Measurements from ENCODE around the gene VWA2.
A peak's percentile ranks its signal among the peaks of the same experiment; 100 is the strongest.

The VWA2 gene, protein sequence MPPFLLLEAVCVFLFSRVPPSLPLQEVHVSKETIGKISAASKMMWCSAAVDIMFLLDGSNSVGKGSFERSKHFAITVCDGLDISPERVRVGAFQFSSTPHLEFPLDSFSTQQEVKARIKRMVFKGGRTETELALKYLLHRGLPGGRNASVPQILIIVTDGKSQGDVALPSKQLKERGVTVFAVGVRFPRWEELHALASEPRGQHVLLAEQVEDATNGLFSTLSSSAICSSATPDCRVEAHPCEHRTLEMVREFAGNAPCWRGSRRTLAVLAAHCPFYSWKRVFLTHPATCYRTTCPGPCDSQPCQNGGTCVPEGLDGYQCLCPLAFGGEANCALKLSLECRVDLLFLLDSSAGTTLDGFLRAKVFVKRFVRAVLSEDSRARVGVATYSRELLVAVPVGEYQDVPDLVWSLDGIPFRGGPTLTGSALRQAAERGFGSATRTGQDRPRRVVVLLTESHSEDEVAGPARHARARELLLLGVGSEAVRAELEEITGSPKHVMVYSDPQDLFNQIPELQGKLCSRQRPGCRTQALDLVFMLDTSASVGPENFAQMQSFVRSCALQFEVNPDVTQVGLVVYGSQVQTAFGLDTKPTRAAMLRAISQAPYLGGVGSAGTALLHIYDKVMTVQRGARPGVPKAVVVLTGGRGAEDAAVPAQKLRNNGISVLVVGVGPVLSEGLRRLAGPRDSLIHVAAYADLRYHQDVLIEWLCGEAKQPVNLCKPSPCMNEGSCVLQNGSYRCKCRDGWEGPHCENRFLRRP

DNA sequence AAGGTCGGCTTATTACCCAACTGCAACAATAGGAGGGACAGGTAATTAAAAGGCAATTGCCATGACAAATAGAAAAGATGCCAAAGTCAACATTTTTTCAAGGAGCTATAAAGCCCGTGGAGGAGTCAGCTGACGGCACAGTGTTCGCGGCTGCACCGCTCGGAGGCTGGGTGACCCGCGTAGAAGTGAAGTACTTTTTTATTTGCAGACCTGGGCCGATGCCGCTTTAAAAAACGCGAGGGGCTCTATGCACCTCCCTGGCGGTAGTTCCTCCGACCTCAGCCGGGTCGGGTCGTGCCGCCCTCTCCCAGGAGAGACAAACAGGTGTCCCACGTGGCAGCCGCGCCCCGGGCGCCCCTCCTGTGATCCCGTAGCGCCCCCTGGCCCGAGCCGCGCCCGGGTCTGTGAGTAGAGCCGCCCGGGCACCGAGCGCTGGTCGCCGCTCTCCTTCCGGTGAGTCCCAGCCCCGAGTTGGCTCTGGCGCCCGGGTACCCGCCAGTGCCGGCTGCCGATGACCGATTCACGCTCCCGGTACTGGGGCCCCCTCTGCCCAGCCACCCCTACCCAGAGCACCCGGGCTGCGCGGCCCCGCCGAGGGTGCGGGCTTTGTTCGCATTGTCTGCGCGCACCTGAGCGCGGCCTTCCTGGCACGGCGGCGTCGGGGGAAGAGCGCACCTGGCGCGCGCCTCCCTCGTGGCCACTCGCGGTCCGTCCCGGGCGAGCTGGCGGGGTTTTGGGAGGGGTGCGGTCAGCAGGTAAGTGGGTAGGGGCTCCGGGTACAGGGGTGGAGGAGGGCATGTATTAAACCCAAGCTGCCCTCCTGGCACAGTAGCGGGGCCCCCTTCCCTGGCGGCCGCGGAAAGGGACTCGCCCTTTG, at the start of gene VWA2:
Gene VWA2 (plus strand): TSS at position 138 of the 877 bp plus-strand sequence. CDS start 9,460 bp downstream, outside the sequence.
- DNase-seq, result peak; percentile 6

DNA sequence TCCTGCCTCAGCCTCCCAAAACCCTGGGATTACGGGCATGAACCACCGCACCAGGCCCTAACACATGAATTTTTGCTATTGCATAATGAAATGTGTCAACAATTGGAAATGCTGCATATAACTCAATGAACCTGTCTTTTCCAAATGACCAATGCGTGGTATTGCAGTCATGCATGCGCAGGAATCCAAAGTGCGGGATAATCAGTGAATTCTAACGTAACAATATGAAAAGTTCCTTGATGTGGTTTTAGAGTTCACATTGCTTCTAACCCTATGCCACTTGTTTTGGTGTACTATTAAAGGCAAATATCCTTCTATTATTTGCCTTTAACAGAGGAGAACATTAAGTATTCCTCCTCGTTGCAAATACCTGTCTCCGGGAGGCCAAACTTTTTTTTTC, 49.4 kb upstream of the VWA2 start:
- no peak for DNase-seq

DNA sequence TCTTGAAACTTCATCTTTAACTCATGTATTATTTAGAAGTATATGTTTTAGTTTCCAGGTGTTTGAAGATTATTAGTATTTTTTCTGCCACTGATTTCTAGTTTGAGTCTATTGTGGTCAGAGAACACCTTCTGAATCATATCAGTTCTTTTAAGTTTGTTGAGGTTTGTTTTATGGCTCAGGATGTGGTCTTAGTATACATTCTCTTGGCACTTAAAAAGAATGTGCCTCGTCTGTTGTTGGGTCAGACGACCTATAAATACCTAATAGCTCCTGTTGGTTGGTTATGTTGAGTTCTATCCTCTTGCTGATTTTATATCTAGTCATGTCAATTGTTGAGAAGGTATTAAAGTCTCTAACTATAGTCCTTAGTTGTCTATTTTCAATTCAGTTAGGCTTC, 44.0 kb upstream of the VWA2 start:
- no peak for DNase-seq

DNA sequence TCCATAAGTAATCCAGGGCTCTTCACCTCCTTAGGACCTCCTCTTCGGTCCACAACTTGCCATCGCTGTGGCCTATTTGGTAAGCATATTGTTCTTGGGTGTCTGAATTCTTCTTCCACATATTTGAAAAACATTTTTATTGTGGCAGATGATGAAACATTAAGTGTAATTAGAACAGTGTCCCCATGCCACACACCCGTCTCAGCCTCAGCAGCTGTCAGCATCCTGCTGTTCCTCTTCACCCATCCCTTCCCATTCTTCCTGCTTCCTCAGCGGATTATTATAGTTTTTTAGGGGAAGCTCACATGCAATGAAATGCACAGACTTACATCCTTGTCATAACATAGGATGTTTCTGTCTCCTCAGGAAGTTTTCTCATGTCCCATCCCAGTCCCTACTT, 39.8 kb upstream of the VWA2 start:
- no peak for DNase-seq

- DNase-seq, result no peak
These were observed 36.2 kb upstream of the VWA2 start for GRCh38 chr10:114202812-114203211.

- DNase-seq, result no peak
These were observed 32.2 kb upstream of the VWA2 start for GRCh38 chr10:114206902-114207301.

DNA sequence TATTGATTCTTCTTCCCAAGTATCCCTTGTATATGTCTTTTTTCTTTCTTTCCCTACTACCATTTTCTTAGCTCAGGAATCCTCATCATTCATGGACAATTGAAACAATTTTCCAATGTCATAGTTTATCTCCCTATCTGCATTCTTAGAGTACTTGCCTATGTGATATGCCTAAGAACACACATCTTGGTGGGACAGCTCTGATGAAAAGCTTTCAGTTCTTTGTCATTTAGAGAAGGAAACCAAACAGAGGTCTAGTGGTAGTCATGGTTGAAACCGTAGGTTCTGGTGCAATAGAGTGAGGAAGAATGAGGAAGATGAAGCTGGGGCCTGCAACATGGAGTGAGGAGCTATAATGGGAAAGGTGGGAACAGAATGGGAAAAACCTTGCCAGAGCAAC, 31.7 kb upstream of the VWA2 start:
- DNase-seq, result no peak

DNA sequence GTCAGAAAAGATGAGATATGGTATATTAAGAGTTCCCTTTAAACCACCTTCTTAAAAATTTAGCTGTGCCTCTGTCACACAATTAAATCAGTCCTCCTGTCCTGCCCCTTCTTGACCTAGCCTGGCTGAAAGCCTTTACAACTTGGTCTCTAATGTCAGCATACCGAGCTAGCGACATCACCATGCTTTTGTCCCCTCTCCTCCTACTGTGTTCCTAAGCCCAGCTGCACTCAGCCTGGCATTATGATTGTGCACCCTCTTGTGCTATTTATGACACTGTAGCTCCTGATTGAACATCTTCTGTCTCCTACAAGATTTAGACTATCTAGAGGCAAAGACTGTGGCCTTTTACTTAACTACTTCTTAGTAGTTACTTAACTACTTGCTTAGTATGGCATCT, 30.7 kb upstream of the VWA2 start:
- DNase-seq, result no peak

DNA sequence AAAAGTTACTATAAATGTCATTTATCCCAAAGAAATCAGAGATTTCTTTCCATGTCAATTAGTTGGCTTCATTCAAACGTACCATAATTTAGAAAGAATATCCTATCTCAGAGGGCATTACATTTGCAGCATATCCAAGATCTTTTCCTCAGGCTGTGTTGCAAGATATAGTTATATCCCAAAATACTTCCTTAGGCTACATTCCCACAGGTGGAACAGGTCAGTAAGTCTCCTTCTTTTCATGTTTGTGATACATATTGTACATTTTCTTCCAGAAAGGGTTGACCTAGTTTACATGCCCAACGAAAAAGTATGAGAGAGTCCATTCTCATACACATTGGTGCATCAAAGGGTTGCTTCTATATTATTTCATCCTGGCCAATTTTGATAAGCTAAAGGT, 26.9 kb upstream of the VWA2 start:
- no peak for DNase-seq

DNA sequence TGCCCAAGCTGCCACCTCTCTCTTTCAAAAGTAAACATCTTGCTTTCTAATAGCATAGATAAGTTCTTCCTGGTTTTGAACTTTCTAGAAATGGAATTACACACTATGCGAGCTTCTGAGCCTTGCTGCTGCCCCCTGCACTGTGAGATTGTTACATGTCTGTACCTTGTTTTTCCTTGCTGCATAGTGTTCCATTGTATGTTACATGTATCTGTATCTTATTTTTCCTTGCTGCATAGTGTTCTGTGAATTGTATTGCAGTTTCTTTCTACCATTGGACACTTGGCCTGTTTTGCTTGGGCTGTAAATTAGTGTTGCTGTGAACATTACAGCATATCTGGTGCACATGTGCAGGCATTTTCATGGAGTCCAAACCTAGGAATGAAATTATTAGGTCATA, 24.0 kb upstream of the VWA2 start:
- DNase-seq, result no peak

GRCh38 chr10:114220281-114220680, 18.8 kb upstream of the VWA2 start:
- DNase-seq, result no peak

DNA sequence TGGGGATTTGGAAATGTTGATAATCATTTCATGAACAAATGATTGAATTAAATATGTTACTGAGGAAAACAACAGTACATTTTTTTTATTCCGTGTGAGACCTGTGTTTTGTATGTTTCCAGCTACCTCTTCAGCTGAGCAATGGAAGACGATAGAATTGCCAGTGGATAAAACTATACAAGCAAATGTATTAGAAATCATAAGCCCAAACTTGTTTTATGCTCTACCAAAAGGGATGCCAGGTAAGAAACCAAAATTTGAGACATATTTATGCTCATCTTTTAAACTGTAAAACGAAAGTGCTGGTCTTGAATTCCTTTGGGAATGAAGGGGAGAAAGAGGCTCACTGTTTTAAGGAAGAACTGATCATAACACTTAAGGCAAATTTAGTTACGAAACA, 17.8 kb upstream of the VWA2 start:
- DNase-seq, result no peak

GRCh38 chr10:114223066-114223465, 16.0 kb upstream of the VWA2 start:
- DNase-seq, result no peak

- no peak for DNase-seq
These were observed 10.9 kb upstream of the VWA2 start for GRCh38 chr10:114228156-114228555.

GRCh38 chr10:114232561-114233176, 6.4 kb upstream of the VWA2 start:
- no peak for DNase-seq

GRCh38 chr10:114233482-114233881, 5.6 kb upstream of the VWA2 start:
- DNase-seq, result no peak

- no peak for DNase-seq
These were observed 4.9 kb upstream of the VWA2 start for GRCh38 chr10:114234132-114234531.

- DNase-seq, result no peak
These were observed 916 bp downstream of the VWA2 start for GRCh38 chr10:114239994-114240345.

- no peak for DNase-seq
These were observed 3.2 kb downstream of the VWA2 start for GRCh38 chr10:114242235-114242634.

DNA sequence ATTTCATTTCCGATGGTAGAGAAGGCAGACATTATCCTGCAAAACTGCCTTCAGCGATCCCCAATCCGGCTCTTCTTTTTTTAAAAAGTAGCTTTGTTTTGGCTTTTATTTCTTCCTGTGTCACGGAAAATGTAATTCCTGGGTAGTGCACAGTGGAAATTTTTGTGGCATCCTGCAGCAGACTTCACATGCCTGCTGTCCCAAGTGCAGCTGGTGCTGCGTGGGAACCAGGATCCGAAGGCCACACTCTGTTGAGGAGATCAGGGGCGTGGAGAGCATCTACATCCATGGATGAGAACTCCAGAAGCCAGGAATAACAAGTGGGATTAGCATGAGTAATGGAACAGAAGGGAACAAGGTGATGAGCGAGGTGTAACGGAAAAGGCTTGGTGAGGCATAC, 4.6 kb downstream of the VWA2 start:
- DNase-seq, result no peak

DNA sequence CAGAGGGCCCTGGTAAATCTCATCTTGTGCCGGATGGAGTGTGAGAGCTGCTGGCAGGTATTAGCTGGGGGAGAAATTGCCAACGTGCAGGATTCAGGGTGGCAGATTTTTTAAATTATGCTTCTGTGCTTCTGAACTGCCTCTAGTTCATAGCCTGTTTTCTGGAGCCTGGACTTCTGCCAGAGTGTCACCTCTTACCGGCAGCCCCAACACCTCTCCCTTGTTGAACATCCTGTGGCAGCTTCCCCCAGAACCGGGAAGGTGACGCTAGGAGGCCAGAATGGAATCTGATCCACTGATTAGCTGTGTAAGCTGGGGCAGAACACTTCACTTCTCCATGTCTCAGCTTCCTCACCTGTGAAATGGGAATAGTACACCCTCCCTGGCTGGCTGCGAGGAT, 5.1 kb downstream of the VWA2 start:
- no peak for DNase-seq

DNA sequence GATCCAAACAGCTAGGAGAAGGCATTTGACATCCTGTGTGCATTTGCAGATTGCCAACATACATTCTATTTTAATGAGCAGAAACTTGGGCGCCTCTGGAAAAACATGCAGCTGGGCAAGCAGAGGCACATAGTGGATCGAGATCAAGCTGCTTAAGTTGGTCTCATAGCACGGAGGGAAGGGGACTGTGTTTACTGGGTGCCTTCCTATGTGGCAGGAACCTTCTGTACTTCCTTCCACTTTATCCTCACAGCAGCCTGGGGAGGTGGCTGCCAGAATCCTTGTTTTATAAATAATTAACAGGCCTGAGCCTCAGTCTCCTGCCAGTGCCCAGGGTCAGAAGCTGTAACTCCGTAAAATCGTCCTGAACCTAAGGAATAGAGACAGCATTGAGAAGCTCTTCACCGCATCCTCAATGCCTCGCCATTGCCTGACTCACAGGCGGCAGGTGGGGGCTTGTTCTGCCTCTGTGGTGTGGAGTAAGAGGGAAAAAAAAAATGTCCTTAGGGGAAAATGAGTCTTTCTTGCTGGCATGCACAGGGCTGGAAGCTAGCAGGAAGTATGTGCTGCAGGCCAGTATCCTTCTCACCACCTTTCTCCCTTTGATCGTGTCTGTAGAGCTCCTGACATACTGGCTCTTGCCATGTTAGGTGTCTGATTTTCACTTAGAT, 6.2 kb downstream of the VWA2 start:
- no peak for DNase-seq

All from CD4-positive, alpha-beta T cell treated with Interleukin-10 for 1 hour (primary cell).